Heart right ventricle (tissue), 16 donors: ENCODE measurements around the gene OVOL2. TPM values are rescaled to one million over a fixed set of nuclear protein-coding genes. Genes with fewer than 3 reads are reported as not detected.

Source experiments
- ATAC-seq, 8 donors: fragments of 200-7000 bp; cut with Tn5 transposase; one replicate each; pipeline ENCODE4 v1.9.1; 2020; ENCODE audit warnings: mild to moderate bottlenecking in 8 of 8, moderate library complexity in 8 of 8, moderate number of reproducible peaks in 1 of 8
- DNase-seq, 2 donors: peaks; one replicate each; pipeline ENCODE4 v3.0.0-alpha.2; 2020
- H3K27ac ChIP-seq, 10 donors: fragments of 200-600 bp; sonication (generic) in 2 of 10; one replicate each; pipeline versions ENCODE4 v1.5.0 to v1.8.0; 2020 to 2022; ENCODE audit warnings: mild to moderate bottlenecking in 3 of 10
- H3K27me3 ChIP-seq, 7 donors: fragments of 200-600 bp; one replicate each; pipeline ENCODE4 v1.8.0; 2021 to 2022; ENCODE audit warnings: mild to moderate bottlenecking in 2 of 7
- H3K36me3 ChIP-seq, 9 donors: fragments of 200-600 bp; sonication (generic) in 1 of 9; one replicate each; pipeline versions ENCODE4 v1.5.0 to v1.8.0; 2020 to 2022; ENCODE audit warnings: mild to moderate bottlenecking in 2 of 9
- H3K4me1 ChIP-seq, 9 donors: fragments of 200-600 bp; sonication (generic) in 1 of 9; one replicate each; pipeline versions ENCODE4 v1.5.0 to v1.8.0; 2020 to 2022; ENCODE audit warnings: mild to moderate bottlenecking in 4 of 9
- H3K4me3 ChIP-seq, 10 donors: fragments of 200-600 bp; sonication (generic) in 2 of 10; one replicate each; pipeline versions ENCODE4 v1.5.0 to v1.8.0; 2020 to 2022; ENCODE audit warnings: mild to moderate bottlenecking in 7 of 10, moderate library complexity in 2 of 10
- H3K9me3 ChIP-seq, 11 donors: fragments of 200-600 bp in 10 of 11; sonication (generic) in 2 of 11; one replicate each; pipeline versions ENCODE4 v1.5.0 to v1.8.0; 2013 to 2022; ENCODE audit warnings: mild to moderate bottlenecking in 2 of 11, control low read depth in 1 of 11, moderate library complexity in 1 of 11
- WGBS, 2 donors: extraction: QIAGEN DNeasy Blood & Tissue Kit; methylation state at CpG; one replicate each; pipeline ENCODE4 v1.1.7; 2013; ENCODE audit warnings: inconsistent platforms in 1 of 2; 5-methylcytosine and 5-hydroxymethylcytosine counted together
- intact Hi-C, 10 donors: fragments of 100-400 bp; cut with DNase I; formaldehyde crosslinking; loops; one replicate each; pipeline versions ENCODE4 v1.11.1 to v1.14.2; 2022
- polyA plus RNA-seq, 2 donors: library from polyadenylated mRNA; stranded (reverse); fragments of 200-250 nt; gene quantifications; one replicate each; pipeline ENCODE4 v1.2.3, GENCODE V29; 2013
- total RNA-seq, 10 donors: library from RNA; stranded (reverse); fragmentation: NEBNext Ultra II Directional in 3 of 10; extraction: Animal tissue kit (Norgen Biotek cat#: 25700) in 3 of 10; gene quantifications; one replicate each; pipeline versions ENCODE4 v1.2.1 to v1.2.4, GENCODE V29; 2021 to 2023
- TF ChIP-seq, protein P1 (sequence below), 9 donors: fragments of 200-600 bp; sonication (generic) in 2 of 9; IDR thresholded peaks; one replicate each; pipeline versions ENCODE4 v1.5.0 to v1.8.0; 2021 to 2022; ENCODE audit warnings: antibody characterized with exemption in 9 of 9, mild to moderate bottlenecking in 5 of 9, moderate library complexity in 1 of 9
- donor health status: Arrhythmogenic right ventricular cardiomyopathy.
- donor health status: ischemic (EF 13 %, LVEDD 7.1; RV severe dilation, severe dysfunction).
- donor health status: healthy with polysubstance abuse.
- donor health status: DM: no; HTN: yes; CAD: no.
- donor health status: DM: no; HTN: no; CAD: no.
- donor health status: ischemic (EF 25% LVEDD 6.9; RV normal size, moderate dysfunction).
- donor health status: ischemic (EF 25% LVEDD 5.7; RV mildly dilated, moderate dysfunction).
- donor health status: healthy.
- donor health status: DM: yes; HTN: yes; CAD: no.
- donor health status: Ischemic cardiomyopathy.
- donor health status: ischemic (EF 35%, LVEDD 5.7; RV mildly dilated, moderate dysfunction).
- donor health status: nonischemic (EF 11% LVEDD 7.7; RV severe dilation, severe dysfunction).
- donor health status: DM: yes; HTN: yes; CAD: no.
- donor health status: PGD.
- donor health status: ischemic (EF 29% LVEDD 5.4; RV normal size, mild dysfunction).
- donor health status: nonischemic (EF 23%, LVEDD 6.1; RV moderate dilation, normal function).

The OVOL2 gene
- total and polyA plus RNA-seq, 12 donors: not detected

- TF ChIP-seq, protein P1, sequence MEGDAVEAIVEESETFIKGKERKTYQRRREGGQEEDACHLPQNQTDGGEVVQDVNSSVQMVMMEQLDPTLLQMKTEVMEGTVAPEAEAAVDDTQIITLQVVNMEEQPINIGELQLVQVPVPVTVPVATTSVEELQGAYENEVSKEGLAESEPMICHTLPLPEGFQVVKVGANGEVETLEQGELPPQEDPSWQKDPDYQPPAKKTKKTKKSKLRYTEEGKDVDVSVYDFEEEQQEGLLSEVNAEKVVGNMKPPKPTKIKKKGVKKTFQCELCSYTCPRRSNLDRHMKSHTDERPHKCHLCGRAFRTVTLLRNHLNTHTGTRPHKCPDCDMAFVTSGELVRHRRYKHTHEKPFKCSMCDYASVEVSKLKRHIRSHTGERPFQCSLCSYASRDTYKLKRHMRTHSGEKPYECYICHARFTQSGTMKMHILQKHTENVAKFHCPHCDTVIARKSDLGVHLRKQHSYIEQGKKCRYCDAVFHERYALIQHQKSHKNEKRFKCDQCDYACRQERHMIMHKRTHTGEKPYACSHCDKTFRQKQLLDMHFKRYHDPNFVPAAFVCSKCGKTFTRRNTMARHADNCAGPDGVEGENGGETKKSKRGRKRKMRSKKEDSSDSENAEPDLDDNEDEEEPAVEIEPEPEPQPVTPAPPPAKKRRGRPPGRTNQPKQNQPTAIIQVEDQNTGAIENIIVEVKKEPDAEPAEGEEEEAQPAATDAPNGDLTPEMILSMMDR (IDR thresholded peaks at IDR 0.05): no peak
- intact Hi-C loops: loop anchor here in 1 of 10 donors (5.0 kb wide), 1 partner anchor 1444 kb away; no protein-coding TSS in a partner anchor
- WGBS, 2 donors: 89 to 95% methylated on average over 2 of the region's 2 CpGs
Measured at GRCh38 chr20:18012901-18013300, 44.8 kb downstream of the OVOL2 start.

GRCh38 chr20:18011951-18012645 is 45.6 kb downstream of the OVOL2 start:
- no peak for DNase-seq
- TF ChIP-seq, protein P1 (IDR thresholded peaks at IDR 0.05): no peak
- 92 to 93% methylated on average over 21 of the region's 21 CpGs for WGBS, 2 donors
- no peak for ATAC-seq
- H3K27me3 ChIP-seq: no peaks in the 10 kb centered on the region
- peaks cover 0 to 8% (median 0%) of the 10 kb centered on the region in 9 donors for H3K4me1 ChIP-seq
- no peaks in the 10 kb centered on the region for H3K9me3 ChIP-seq
- no peaks in the 10 kb centered on the region for H3K36me3 ChIP-seq
- no peak overlapping the region for H3K4me3 ChIP-seq
- H3K27ac ChIP-seq: no peak overlapping the region
- intact Hi-C loops: loop anchor here in 1 of 10 donors (5.0 kb wide), 1 partner anchor 1445 kb away; no protein-coding TSS in a partner anchor

More at GRCh38 chr20:18012901-18013300, 44.8 kb downstream of the OVOL2 start:
- Histone ChIP-seq H3K4me3 (no peak overlapping the region), H3K36me3 (no peaks in the 10 kb centered on the region), H3K27ac (no peak overlapping the region), H3K4me1 (peaks cover 0 to under 1% (median 0%) of the 10 kb centered on the region in 9 donors), H3K9me3 (no peaks in the 10 kb centered on the region), H3K27me3 (no peaks in the 10 kb centered on the region)
- ATAC-seq (no peak), DNase-seq (no peak)

DNA sequence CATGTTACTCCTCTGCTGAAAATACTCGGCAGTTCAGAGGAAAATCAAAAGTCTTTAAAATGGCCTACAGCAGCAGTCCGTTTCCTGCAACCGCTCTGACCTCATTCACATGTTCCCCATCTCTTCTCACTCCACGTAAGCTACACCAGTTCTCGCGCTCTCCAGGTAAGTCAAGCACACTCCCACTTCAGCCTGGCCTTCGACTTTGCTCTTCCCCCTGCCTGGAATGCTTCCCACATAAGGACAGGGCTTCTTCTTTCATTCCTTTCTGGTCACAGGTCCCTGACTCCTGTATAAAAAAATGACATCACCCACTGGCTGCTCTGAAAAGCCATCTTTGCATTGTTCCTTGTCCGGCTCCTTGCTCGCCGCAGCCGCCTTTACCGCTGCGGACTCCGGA is 46.2 kb downstream of the OVOL2 start:
- no peaks in the 10 kb centered on the region for H3K27me3 ChIP-seq
- H3K27ac ChIP-seq: no peak overlapping the region
- TF ChIP-seq, protein P1 (IDR thresholded peaks at IDR 0.05): no peak
- no peak for ATAC-seq
- peaks cover 0 to 10% (median 0%) of the 10 kb centered on the region in 9 donors for H3K4me1 ChIP-seq
- no peaks in the 10 kb centered on the region for H3K9me3 ChIP-seq
- 92% methylated on average over 14 of the region's 14 CpGs for WGBS, 2 donors
- no peaks in the 10 kb centered on the region for H3K36me3 ChIP-seq
- no peak for DNase-seq
- no peak overlapping the region for H3K4me3 ChIP-seq
- intact Hi-C loops: loop anchor here in 1 of 10 donors (5.0 kb wide), 1 partner anchor 1446 kb away; no protein-coding TSS in a partner anchor

DNA sequence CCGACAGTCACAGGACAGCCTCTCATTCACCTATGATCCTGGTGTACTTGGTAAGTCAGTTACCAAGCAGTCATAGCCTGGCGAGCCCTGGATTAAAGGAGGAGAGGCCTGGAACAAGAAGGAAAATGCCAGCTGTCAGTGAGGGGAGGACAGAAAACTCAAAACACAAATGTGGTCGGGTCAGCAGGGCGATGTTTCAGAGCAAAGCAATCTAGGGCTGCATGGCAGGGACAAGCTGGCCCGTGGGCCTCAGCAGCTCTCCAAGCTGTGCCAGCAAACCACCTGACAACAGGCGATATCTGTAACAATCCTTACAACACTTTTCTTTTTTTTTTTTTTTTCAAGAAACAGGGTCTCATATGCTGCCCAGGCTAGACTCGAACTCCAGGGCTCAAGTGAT is 48.6 kb downstream of the OVOL2 start:
- Histone ChIP-seq H3K36me3 (no peaks in the 10 kb centered on the region), H3K4me1 (peaks cover 0 to 10% (median 0%) of the 10 kb centered on the region in 9 donors), H3K27me3 (no peaks in the 10 kb centered on the region), H3K9me3 (no peaks in the 10 kb centered on the region), H3K27ac (no peak overlapping the region), H3K4me3 (no peak overlapping the region)
- TF ChIP-seq, protein P1 (IDR thresholded peaks at IDR 0.05): no peak
- 88 to 92% methylated on average over 7 of the region's 7 CpGs for WGBS, 2 donors
- DNase-seq (no peak), ATAC-seq (no peak)
- intact Hi-C loops: no loop called here
